ENCODE measurements around the gene SOCS4.

DNA sequence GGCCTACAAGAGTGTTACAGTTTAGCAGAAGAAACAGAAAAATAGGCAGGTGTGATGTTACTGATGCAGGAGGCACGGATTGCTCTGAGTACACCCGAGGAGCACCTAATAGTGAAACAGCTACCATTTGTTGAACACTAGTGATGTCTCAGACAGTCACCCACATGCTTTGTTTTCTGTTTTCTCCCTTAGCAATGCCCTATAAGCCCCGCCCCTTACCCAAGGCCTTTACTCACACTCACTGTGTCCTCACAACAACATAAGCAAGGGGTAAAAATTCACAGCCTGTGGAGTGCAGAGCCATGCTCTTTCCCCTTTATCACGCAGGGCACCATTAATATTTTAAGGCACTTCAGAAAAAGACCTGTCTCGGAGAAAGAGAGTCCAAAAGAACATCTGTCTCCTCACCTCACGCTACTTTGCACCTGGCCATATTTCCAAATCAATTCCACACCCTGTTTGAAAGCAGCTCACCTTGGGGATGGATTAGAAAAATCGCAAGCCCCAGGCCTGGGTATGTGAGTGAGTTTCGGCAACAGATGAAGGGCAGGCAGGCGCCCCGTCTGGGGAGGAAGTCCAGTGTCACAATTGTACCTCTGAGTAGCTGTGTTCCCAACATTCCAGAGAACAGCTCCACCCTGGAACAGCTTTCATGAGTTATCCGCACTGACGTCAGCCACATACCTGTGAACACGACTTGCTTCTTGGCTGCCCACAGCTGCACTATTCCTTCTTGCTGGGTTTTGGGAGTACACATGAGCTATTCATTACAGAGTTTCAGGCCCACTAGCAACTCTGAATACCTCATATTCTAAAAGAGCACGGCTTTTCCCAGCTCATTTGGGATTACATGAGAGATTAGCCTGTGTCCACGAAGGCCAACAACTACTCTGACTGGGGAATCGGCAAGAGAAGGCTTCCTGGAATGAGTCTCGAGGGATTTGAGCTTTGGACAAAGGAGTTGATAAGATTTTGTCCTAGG lies 50.4 kb downstream of the SOCS4 start:
- TF ChIP-seq, protein P1, sequence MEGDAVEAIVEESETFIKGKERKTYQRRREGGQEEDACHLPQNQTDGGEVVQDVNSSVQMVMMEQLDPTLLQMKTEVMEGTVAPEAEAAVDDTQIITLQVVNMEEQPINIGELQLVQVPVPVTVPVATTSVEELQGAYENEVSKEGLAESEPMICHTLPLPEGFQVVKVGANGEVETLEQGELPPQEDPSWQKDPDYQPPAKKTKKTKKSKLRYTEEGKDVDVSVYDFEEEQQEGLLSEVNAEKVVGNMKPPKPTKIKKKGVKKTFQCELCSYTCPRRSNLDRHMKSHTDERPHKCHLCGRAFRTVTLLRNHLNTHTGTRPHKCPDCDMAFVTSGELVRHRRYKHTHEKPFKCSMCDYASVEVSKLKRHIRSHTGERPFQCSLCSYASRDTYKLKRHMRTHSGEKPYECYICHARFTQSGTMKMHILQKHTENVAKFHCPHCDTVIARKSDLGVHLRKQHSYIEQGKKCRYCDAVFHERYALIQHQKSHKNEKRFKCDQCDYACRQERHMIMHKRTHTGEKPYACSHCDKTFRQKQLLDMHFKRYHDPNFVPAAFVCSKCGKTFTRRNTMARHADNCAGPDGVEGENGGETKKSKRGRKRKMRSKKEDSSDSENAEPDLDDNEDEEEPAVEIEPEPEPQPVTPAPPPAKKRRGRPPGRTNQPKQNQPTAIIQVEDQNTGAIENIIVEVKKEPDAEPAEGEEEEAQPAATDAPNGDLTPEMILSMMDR (IDR thresholded peaks at IDR 0.05; ENCODE audit: insufficient read depth, low read length, poor library complexity, severe bottlenecking), result no peak
- no peak for TF ChIP-seq EZH2phosphoT487 (conservative IDR thresholded peaks at IDR 0.05; ENCODE audit: low read length)

Data from SU-DHL-6 (cell line).